Measurements from ENCODE around the gene TBR1.

TBR1 gene

DNA sequence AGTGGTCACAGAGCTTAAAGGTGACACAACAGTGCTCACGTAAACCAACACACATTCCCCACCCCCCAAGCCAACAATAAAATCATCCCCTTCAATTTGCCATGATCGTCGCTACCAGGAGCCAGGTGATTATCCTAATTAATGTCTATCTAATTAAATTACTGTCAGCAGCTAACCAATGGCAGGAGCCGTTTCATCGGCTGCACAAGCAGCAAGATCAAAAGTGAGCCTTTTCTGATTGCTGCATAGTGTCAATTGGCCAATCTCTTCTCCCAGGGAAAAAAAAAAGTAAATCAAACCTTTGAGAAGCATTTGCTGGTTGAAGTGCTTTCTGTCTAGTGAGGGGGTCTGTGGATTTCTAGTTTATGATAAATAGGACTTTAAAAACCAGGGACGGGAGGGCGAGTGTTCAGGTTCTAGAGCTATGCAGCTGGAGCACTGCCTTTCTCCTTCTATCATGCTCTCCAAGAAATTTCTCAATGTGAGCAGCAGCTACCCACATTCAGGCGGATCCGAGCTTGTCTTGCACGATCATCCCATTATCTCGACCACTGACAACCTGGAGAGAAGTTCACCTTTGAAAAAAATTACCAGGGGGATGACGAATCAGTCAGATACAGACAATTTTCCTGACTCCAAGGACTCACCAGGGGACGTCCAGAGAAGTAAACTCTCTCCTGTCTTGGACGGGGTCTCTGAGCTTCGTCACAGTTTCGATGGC, at the start of gene TBR1:
Gene TBR1 (plus strand): TSS at position 311 of the 721 bp plus-strand sequence. CDS start 114 bp downstream, at position 425.
- no peak for TF ChIP-seq CTCF (IDR thresholded peaks at IDR 0.05; ENCODE audit: insufficient read depth, low read depth, low read length, missing control alignments)
- no peak for DNase-seq (ENCODE audit: low read depth)
- H3K4me3 ChIP-seq (ENCODE audit: low read length), result no peak within 1 kb of the TSS

- no peak for DNase-seq (ENCODE audit: low read depth)
- H3K4me3 ChIP-seq (ENCODE audit: low read length), result no peak overlapping the region
- no peak for TF ChIP-seq CTCF (IDR thresholded peaks at IDR 0.05; ENCODE audit: insufficient read depth, low read depth, low read length, missing control alignments)
These were observed 48.4 kb upstream of the TBR1 start for GRCh38 chr2:161367675-161368074.

DNA sequence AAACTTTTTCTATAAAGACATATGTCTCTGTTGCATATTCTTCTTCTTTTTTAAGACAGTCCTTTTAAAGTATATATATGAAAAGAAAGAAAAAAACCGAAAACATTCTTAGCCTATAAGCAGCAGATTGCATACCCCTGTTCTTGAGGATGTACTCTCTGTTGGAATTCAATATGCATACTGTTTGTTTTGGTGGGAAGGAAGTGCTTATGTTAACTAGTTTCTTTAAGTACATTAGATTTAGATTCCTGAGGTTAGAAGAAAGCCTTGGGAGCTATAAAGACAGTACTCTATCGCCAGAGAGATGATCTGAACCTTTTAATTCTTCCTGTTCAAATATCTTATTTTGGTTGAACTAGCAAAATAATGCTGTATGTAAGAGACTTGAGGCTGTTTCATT, 46.8 kb upstream of the TBR1 start:
- H3K4me3 ChIP-seq (ENCODE audit: low read length), result no peak overlapping the region
- no peak for DNase-seq (ENCODE audit: low read depth)
- TF ChIP-seq CTCF (IDR thresholded peaks at IDR 0.05; ENCODE audit: insufficient read depth, low read depth, low read length, missing control alignments), result no peak

- TF ChIP-seq CTCF (IDR thresholded peaks at IDR 0.05; ENCODE audit: insufficient read depth, low read depth, low read length, missing control alignments), result no peak
These were observed 45.1 kb upstream of the TBR1 start for GRCh38 chr2:161370981-161371380.

DNA sequence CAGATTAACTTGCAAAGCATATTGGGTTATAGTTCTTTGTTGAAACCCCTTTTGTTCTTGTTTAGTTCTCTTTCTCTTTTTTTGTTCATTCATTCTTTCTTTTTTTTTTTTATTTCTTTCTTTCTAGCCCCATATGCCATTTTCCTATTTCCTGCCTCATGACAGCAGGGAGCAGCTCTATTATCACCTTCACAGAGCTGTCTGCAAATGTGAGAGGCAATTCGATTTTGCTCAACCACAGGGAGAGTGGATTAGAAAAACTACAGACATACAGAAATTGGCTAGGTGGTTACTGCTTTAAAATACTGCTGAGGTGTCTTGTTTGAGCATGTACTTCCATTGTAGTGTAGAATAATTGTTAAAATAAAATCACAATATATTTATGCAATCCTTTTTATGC, 44.2 kb upstream of the TBR1 start:
- no peak overlapping the region for H3K4me3 ChIP-seq (ENCODE audit: low read length)
- TF ChIP-seq CTCF (IDR thresholded peaks at IDR 0.05; ENCODE audit: insufficient read depth, low read depth, low read length, missing control alignments), result no peak

More at GRCh38 chr2:161370981-161371380, 45.1 kb upstream of the TBR1 start:
- H3K4me3 ChIP-seq (ENCODE audit: low read length), result no peak overlapping the region
- no peak for DNase-seq (ENCODE audit: low read depth)

GRCh38 chr2:161373942-161374341, 42.2 kb upstream of the TBR1 start:
- no peak overlapping the region for H3K4me3 ChIP-seq (ENCODE audit: low read length)
- DNase-seq (ENCODE audit: low read depth), result no peak
- no peak for TF ChIP-seq CTCF (IDR thresholded peaks at IDR 0.05; ENCODE audit: insufficient read depth, low read depth, low read length, missing control alignments)

More for the DNA sequence above, 44.2 kb upstream of the TBR1 start:
- DNase-seq (ENCODE audit: low read depth), result no peak

- DNase-seq (ENCODE audit: low read depth), result no peak
- no peak overlapping the region for H3K4me3 ChIP-seq (ENCODE audit: low read length)
- TF ChIP-seq CTCF (IDR thresholded peaks at IDR 0.05; ENCODE audit: insufficient read depth, low read depth, low read length, missing control alignments), result no peak
These were observed 41.7 kb upstream of the TBR1 start for GRCh38 chr2:161374446-161374845.

All from epithelial cell of esophagus (primary cell).